ENCODE measurements around the gene STARD9. TPM values are rescaled to one million over a fixed set of nuclear protein-coding genes. Genes with fewer than 3 reads are reported as not detected.

STARD9 gene
- total and polyA plus RNA-seq, 2 experiments from 2014 or later = 1.8 to 6.2 TPM

- TF ChIP-seq, protein P1, sequence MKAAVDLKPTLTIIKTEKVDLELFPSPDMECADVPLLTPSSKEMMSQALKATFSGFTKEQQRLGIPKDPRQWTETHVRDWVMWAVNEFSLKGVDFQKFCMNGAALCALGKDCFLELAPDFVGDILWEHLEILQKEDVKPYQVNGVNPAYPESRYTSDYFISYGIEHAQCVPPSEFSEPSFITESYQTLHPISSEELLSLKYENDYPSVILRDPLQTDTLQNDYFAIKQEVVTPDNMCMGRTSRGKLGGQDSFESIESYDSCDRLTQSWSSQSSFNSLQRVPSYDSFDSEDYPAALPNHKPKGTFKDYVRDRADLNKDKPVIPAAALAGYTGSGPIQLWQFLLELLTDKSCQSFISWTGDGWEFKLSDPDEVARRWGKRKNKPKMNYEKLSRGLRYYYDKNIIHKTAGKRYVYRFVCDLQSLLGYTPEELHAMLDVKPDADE (IDR thresholded peaks at IDR 0.05) = no peak
- TF ChIP-seq REST (IDR thresholded peaks at IDR 0.05; ENCODE audit: unreplicated experiment) (no peak), CTCF (conservative IDR thresholded peaks at IDR 0.05; ENCODE audit: low read depth in 2 of 2) (no peak), EZH2 (IDR thresholded peaks at IDR 0.05; ENCODE audit: low read depth, unreplicated experiment) (no peak), EZH2phosphoT487 (IDR thresholded peaks at IDR 0.05; ENCODE audit: unreplicated experiment) (no peak), ZNF331 (CRISPR knock-in tag; IDR thresholded peaks at IDR 0.05; ENCODE audit: low read depth) (no peak), NANOG (IDR thresholded peaks at IDR 0.05; ENCODE audit: borderline replicate concordance) (no peak), CREB1 (CRISPR knock-in tag; IDR thresholded peaks at IDR 0.05; ENCODE audit: low read depth) (no peak), JUNB (IDR thresholded peaks at IDR 0.05; ENCODE audit: unreplicated experiment) (no peak), ZNF114 (CRISPR knock-in tag; IDR thresholded peaks at IDR 0.05) (no peak), STAT1 (IDR thresholded peaks at IDR 0.05; ENCODE audit: unreplicated experiment) (no peak), POLR2AphosphoS5 (IDR thresholded peaks at IDR 0.05; ENCODE audit: low read depth) (no peak)
- TF ChIP-seq, protein P2, sequence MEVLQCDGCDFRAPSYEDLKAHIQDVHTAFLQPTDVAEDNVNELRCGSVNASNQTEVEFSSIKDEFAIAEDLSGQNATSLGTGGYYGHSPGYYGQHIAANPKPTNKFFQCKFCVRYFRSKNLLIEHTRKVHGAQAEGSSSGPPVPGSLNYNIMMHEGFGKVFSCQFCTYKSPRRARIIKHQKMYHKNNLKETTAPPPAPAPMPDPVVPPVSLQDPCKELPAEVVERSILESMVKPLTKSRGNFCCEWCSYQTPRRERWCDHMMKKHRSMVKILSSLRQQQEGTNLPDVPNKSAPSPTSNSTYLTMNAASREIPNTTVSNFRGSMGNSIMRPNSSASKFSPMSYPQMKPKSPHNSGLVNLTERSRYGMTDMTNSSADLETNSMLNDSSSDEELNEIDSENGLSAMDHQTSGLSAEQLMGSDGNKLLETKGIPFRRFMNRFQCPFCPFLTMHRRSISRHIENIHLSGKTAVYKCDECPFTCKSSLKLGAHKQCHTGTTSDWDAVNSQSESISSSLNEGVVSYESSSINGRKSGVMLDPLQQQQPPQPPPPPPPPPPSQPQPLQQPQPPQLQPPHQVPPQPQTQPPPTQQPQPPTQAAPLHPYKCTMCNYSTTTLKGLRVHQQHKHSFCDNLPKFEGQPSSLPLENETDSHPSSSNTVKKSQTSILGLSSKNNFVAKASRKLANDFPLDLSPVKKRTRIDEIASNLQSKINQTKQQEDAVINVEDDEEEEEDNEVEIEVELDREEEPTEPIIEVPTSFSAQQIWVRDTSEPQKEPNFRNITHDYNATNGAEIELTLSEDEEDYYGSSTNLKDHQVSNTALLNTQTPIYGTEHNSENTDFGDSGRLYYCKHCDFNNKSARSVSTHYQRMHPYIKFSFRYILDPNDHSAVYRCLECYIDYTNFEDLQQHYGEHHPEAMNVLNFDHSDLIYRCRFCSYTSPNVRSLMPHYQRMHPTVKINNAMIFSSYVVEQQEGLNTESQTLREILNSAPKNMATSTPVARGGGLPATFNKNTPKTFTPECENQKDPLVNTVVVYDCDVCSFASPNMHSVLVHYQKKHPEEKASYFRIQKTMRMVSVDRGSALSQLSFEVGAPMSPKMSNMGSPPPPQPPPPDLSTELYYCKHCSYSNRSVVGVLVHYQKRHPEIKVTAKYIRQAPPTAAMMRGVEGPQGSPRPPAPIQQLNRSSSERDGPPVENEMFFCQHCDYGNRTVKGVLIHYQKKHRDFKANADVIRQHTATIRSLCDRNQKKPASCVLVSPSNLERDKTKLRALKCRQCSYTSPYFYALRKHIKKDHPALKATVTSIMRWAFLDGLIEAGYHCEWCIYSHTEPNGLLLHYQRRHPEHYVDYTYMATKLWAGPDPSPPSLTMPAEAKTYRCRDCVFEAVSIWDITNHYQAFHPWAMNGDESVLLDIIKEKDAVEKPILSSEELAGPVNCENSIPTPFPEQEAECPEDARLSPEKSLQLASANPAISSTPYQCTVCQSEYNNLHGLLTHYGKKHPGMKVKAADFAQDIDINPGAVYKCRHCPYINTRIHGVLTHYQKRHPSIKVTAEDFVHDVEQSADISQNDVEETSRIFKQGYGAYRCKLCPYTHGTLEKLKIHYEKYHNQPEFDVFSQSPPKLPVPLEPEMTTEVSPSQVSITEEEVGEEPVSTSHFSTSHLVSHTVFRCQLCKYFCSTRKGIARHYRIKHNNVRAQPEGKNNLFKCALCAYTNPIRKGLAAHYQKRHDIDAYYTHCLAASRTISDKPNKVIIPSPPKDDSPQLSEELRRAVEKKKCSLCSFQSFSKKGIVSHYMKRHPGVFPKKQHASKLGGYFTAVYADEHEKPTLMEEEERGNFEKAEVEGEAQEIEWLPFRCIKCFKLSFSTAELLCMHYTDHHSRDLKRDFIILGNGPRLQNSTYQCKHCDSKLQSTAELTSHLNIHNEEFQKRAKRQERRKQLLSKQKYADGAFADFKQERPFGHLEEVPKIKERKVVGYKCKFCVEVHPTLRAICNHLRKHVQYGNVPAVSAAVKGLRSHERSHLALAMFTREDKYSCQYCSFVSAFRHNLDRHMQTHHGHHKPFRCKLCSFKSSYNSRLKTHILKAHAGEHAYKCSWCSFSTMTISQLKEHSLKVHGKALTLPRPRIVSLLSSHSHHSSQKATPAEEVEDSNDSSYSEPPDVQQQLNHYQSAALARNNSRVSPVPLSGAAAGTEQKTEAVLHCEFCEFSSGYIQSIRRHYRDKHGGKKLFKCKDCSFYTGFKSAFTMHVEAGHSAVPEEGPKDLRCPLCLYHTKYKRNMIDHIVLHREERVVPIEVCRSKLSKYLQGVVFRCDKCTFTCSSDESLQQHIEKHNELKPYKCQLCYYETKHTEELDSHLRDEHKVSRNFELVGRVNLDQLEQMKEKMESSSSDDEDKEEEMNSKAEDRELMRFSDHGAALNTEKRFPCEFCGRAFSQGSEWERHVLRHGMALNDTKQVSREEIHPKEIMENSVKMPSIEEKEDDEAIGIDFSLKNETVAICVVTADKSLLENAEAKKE (CRISPR knock-in tag; IDR thresholded peaks at IDR 0.05) = no peak
- Histone ChIP-seq H3K27me3 (ENCODE audit: insufficient read depth) (no peaks in the 10 kb centered on the region), H3K4me2 (no peak overlapping the region), H2AFZ (no peak overlapping the region), H3K79me2 (replicated peaks; ENCODE audit: insufficient read depth) (no peaks in the 10 kb centered on the region), H3K36me3 (ENCODE audit: insufficient read depth) (0 out of 2 replicates have a peak, but pooled peaks cover 6% of the 10 kb centered on the region), H4K20me1 (replicated peaks; ENCODE audit: insufficient read depth) (no peaks in the 10 kb centered on the region; the same call in 1 of the 2 replicates), H3K9me2 (ENCODE audit: insufficient read depth) (no peaks in the 10 kb centered on the region; the same call in 1 of the 2 replicates), H3F3A (replicated peaks; ENCODE audit: low read depth) (no peaks in the 10 kb centered on the region), H3K27ac (ENCODE audit: low read depth) (no peak overlapping the region), H3K4me1 (ENCODE audit: insufficient read depth) (no peaks in the 10 kb centered on the region), H3K4me3 (no peak overlapping the region)
- Mint-ChIP-seq H3K36me3 (ENCODE audit: low read depth) (peaks cover 12% of the 10 kb centered on the region), H3K27ac (no peak overlapping the region), H3K9me3 (peaks cover 12% of the 10 kb centered on the region; the same call in 2 of the 3 replicates), H3K4me1 (peaks cover 2% of the 10 kb centered on the region; the same call in 1 of the 3 replicates), H3K4me3 (no peak overlapping the region), H3K27me3 (ENCODE audit: insufficient read depth, low read depth, poor library complexity) (peaks cover 1% of the 10 kb centered on the region)
- no peak for ATAC-seq
- DNase-seq (ENCODE audit: low spot score) = no peak
These were observed 29.7 kb downstream of the STARD9 start for GRCh38 chr15:42604894-42605744.

Data from GM23338 (cell line).